ENCODE measurements around the gene CRAMP1. TPM values are rescaled to one million over a fixed set of nuclear protein-coding genes. Genes with fewer than 3 reads are reported as not detected.

CRAMP1 gene
- polyA plus RNA-seq, 1 of the 3 experiments (the other 2 are of a cell fraction), result 9.5 TPM

GRCh38 chr16:1668612-1669319, 56.6 kb downstream of the CRAMP1 start:
- H3K9me2 ChIP-seq, result no peaks in the 10 kb centered on the region
- H3K27me3 ChIP-seq (ENCODE audit: insufficient read depth), result no peaks in the 10 kb centered on the region
- no peaks in the 10 kb centered on the region for H3K9me3 ChIP-seq
- no peak overlapping the region for H2AFZ ChIP-seq (ENCODE audit: low read depth)
- no peak overlapping the region for H3K27ac ChIP-seq (ENCODE audit: low read depth in 2 of 2, low read length in 1 of 2)
- no peak overlapping the region for H3K4me3 ChIP-seq (ENCODE audit: low read depth in 2 of 2, low read length in 1 of 2)
- ChIA-PET POLR2A (interaction anchor here (0.5 kb wide), 1 partner anchor 240 kb away, joined by 4 read pairs; no protein-coding TSS in a partner anchor), CTCF (interaction anchor here (1.5 kb wide), 1 partner anchor 55 kb away, joined by 5 read pairs; no protein-coding TSS in a partner anchor)
- DNase-seq, result no peak
- H3F3A ChIP-seq (replicated peaks; ENCODE audit: insufficient read depth), result no peaks in the 10 kb centered on the region
- no peak overlapping the region for H3K4me2 ChIP-seq
- 97% methylated on average over 19 of the region's 23 CpGs for WGBS (ENCODE audit: low lambda C conversion rate)
- H4K20me1 ChIP-seq (ENCODE audit: insufficient read depth), result no peaks in the 10 kb centered on the region
- H3K79me2 ChIP-seq (ENCODE audit: insufficient read depth), result no peaks in the 10 kb centered on the region
- peaks cover 10 to 86% of the 10 kb centered on the region in 2 experiments for H3K36me3 ChIP-seq (replicated peaks in 1 of 2; ENCODE audit: control insufficient read depth in 1 of 2, insufficient read depth in 2 of 2, low read length in 1 of 2)
- no peaks in the 10 kb centered on the region for H3K4me1 ChIP-seq (ENCODE audit: control insufficient read depth in 1 of 2, insufficient read depth in 2 of 2, low read depth in 1 of 2, low read length in 1 of 2)
- no peak for TF ChIP-seq FOSL2 (IDR thresholded peaks at IDR 0.05; ENCODE audit: borderline replicate concordance, low read depth)
- TF ChIP-seq TEAD4 (IDR thresholded peaks at IDR 0.05; ENCODE audit: borderline replicate concordance, insufficient read depth), result no peak
- no peak for TF ChIP-seq MEF2A (IDR thresholded peaks at IDR 0.05; ENCODE audit: borderline replicate concordance, low read depth)
- no peak for TF ChIP-seq MAX (IDR thresholded peaks at IDR 0.05; ENCODE audit: low read depth)
- TF ChIP-seq CTCF (IDR thresholded peaks at IDR 0.05), result no peak
- no peak for TF ChIP-seq USF1 (IDR thresholded peaks at IDR 0.05; ENCODE audit: borderline replicate concordance, low read depth)
- no peak for TF ChIP-seq GABPA (IDR thresholded peaks at IDR 0.05; ENCODE audit: low read depth)
- TF ChIP-seq, protein P1, sequence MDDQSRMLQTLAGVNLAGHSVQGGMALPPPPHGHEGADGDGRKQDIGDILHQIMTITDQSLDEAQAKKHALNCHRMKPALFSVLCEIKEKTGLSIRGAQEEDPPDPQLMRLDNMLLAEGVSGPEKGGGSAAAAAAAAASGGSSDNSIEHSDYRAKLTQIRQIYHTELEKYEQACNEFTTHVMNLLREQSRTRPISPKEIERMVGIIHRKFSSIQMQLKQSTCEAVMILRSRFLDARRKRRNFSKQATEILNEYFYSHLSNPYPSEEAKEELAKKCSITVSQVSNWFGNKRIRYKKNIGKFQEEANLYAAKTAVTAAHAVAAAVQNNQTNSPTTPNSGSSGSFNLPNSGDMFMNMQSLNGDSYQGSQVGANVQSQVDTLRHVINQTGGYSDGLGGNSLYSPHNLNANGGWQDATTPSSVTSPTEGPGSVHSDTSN (IDR thresholded peaks at IDR 0.05), result no peak
- no peak for TF ChIP-seq ZBTB33 (IDR thresholded peaks at IDR 0.05; ENCODE audit: borderline replicate concordance, low read depth)
- H3K9ac ChIP-seq, result no peak overlapping the region

Measured in SK-N-SH (cell line).